IMR-90 (cell line): ENCODE results near the gene DSCAML1. TPM values are rescaled to one million over a fixed set of nuclear protein-coding genes. Genes with fewer than 3 reads are reported as not detected.

Experiments used
- ATAC-seq: fragments of 200-7000 bp; cut with Tn5 transposase; 2 replicates; pipeline ENCODE4 v1.9.1; 2020; ENCODE audit warnings: low read depth, mild to moderate bottlenecking, moderate library complexity
- BruUV-seq: library from RNA; stranded (reverse); fragments of 400-500 nt; replicated peaks from 2 replicates; lab custom pipeline; 2021; lab: Mats Ljungman, UMichigan
- CTCF ChIA-PET: fragments of 300-600 bp; formaldehyde crosslinking; extraction: SDS; loops from one replicate; lab custom pipeline; 2021; ENCODE audit warnings: antibody characterized with exemption; lab: Yijun Ruan, JAX
- POLR2A ChIA-PET: fragments of 300-600 bp; sonication (Branson Sonifier 250); formaldehyde crosslinking; loops from one replicate; lab custom pipeline; 2022; ENCODE audit warnings: antibody characterized with exemption; ENCODE audit not compliant: unreplicated experiment; lab: Charles Lee
- DNase-seq: peaks from one replicate; pipeline ENCODE4 v3.0.0; 2013
- H2AFZ ChIP-seq: replicated peaks from 2 replicates; pipeline ENCODE3; 2013; ENCODE audit warnings: low read length, mild to moderate bottlenecking; ENCODE audit not compliant: poor library complexity
- H2AK5ac ChIP-seq: 2 replicates; pipeline ENCODE4 v1.6.1; 2013; ENCODE audit warnings: low read depth, low read length, inconsistent platforms
- H2AK9ac ChIP-seq: replicated peaks from 2 replicates; pipeline ENCODE3; 2013; ENCODE audit warnings: mild to moderate bottlenecking, low read depth, low read length, moderate library complexity; ENCODE audit not compliant: poor library complexity
- H2BK120ac ChIP-seq: 2 replicates; pipeline ENCODE4 v1.6.1; 2013; ENCODE audit warnings: low read depth, low read length, inconsistent platforms
- H2BK15ac ChIP-seq: 3 replicates; pipeline ENCODE4 v1.6.1; 2013; ENCODE audit warnings: low read depth, low read length, inconsistent platforms
- H2BK20ac ChIP-seq: 2 replicates; pipeline ENCODE4 v1.6.1; 2013; ENCODE audit warnings: low read depth, mild to moderate bottlenecking, inconsistent platforms, low read length, moderate library complexity
- H2BK5ac ChIP-seq: 2 replicates; pipeline ENCODE4 v1.6.1; 2013; ENCODE audit warnings: mild to moderate bottlenecking, low read depth, low read length, inconsistent platforms; ENCODE audit not compliant: poor library complexity, severe bottlenecking
- H3K14ac ChIP-seq: replicated peaks from 2 replicates; pipeline ENCODE4 v1.6.1; 2013; ENCODE audit warnings: low read depth, low read length, inconsistent platforms
- H3K18ac ChIP-seq: 2 replicates; pipeline ENCODE4 v1.6.1; 2013; ENCODE audit warnings: low read depth, low read length, control low read depth
- H3K23ac ChIP-seq: 2 replicates; pipeline ENCODE4 v1.6.1; 2013; ENCODE audit warnings: low read depth, low read length, inconsistent platforms
- H3K27ac ChIP-seq: 2 replicates; pipeline ENCODE4 v1.5.1; 2013; ENCODE audit warnings: mild to moderate bottlenecking, control low read depth, low read length; ENCODE audit not compliant: insufficient read depth
- H3K27me3 ChIP-seq: 2 replicates; pipeline ENCODE4 v1.6.1; 2013; ENCODE audit warnings: low read length; ENCODE audit not compliant: control insufficient read depth, insufficient read depth
- H3K36me3 ChIP-seq: 2 replicates; pipeline ENCODE4 v1.6.1; 2013; ENCODE audit warnings: low read length, mixed read lengths; ENCODE audit not compliant: control insufficient read depth, insufficient read depth
- H3K4ac ChIP-seq: 2 replicates; pipeline ENCODE4 v1.6.1; 2013; ENCODE audit warnings: low read depth, low read length, inconsistent platforms
- H3K4me1 ChIP-seq: 2 replicates; pipeline ENCODE4 v1.6.1; 2013; ENCODE audit warnings: low read length, mixed read lengths; ENCODE audit not compliant: control insufficient read depth, insufficient read depth
- H3K4me2 ChIP-seq: 2 replicates; pipeline ENCODE4 v1.6.1; 2013; ENCODE audit warnings: low read depth, mild to moderate bottlenecking, control low read depth, low read length, moderate library complexity
- H3K4me3 ChIP-seq: 2 replicates; pipeline ENCODE4 v1.5.1; 2013; ENCODE audit warnings: low read depth, mild to moderate bottlenecking, control low read depth, low read length, moderate library complexity; ENCODE audit not compliant: insufficient read depth
- H3K56ac ChIP-seq: 2 replicates; pipeline ENCODE4 v1.6.1; 2013; ENCODE audit warnings: low read length, inconsistent platforms; ENCODE audit not compliant: insufficient read depth; ENCODE audit errors: extremely low read depth
- H3K79me1 ChIP-seq, 2 experiments: 2 replicates each; pipeline ENCODE4 v1.6.1; 2013; ENCODE audit warnings: low read length in 2 of 2, inconsistent platforms in 1 of 2, low read depth in 1 of 2
- H3K9ac ChIP-seq: 2 replicates; pipeline ENCODE4 v1.6.1; 2013; ENCODE audit warnings: low read depth, low read length, control low read depth
- H3K9me1 ChIP-seq: 2 replicates; pipeline ENCODE4 v1.6.1; 2013; ENCODE audit warnings: low read length, inconsistent platforms; ENCODE audit not compliant: insufficient read depth
- H3K9me3 ChIP-seq: 2 replicates; pipeline ENCODE4 v1.6.1; 2013; ENCODE audit warnings: low read length; ENCODE audit not compliant: control insufficient read depth, insufficient read depth
- H4K20me1 ChIP-seq: 2 replicates; pipeline ENCODE4 v1.6.1; 2013; ENCODE audit warnings: low read length, inconsistent platforms; ENCODE audit not compliant: insufficient read depth
- H4K5ac ChIP-seq: 2 replicates; pipeline ENCODE4 v1.6.1; 2013; ENCODE audit warnings: mild to moderate bottlenecking, low read depth, low read length, control low read depth
- H4K8ac ChIP-seq, 2 experiments: 2 replicates each; pipeline ENCODE4 v1.6.1; 2013; ENCODE audit warnings: low read depth in 2 of 2, low read length in 2 of 2, control low read depth in 1 of 2, inconsistent platforms in 1 of 2
- H4K91ac ChIP-seq: 2 replicates; pipeline ENCODE4 v1.6.1; 2013; ENCODE audit warnings: low read depth, low read length, inconsistent platforms; ENCODE audit not compliant: insufficient read depth
- BHLHE40 ChIP-seq: fragments of 150-350 bp; IDR thresholded peaks from 2 replicates; pipeline ENCODE4 v1.6.1; 2016; ENCODE audit warnings: mild to moderate bottlenecking, low read depth, low read length
- CEBPB ChIP-seq: IDR thresholded peaks from 2 replicates; pipeline ENCODE4 v1.6.1; 2012; ENCODE audit warnings: low read depth, low read length, improper control_type of control experiment
- CHD1 ChIP-seq: IDR thresholded peaks from 2 replicates; pipeline ENCODE4 v1.6.1; 2012; ENCODE audit warnings: low read depth, low read length, improper control_type of control experiment
- FOS ChIP-seq: fragments of 150-350 bp; IDR thresholded peaks from 2 replicates; pipeline ENCODE4 v1.6.1; 2016; ENCODE audit warnings: low read depth, low read length
- MAFK ChIP-seq: IDR thresholded peaks from 2 replicates; pipeline ENCODE4 v1.6.1; 2012; ENCODE audit warnings: low read depth, low read length, improper control_type of control experiment
- MXI1 ChIP-seq: IDR thresholded peaks from 2 replicates; pipeline ENCODE4 v1.6.1; 2012; ENCODE audit warnings: low read depth, mild to moderate bottlenecking, low read length, moderate library complexity, borderline replicate concordance
- NFE2L2 ChIP-seq: fragments of 150-350 bp; IDR thresholded peaks from 2 replicates; pipeline ENCODE4 v1.6.1; 2016; ENCODE audit warnings: low read depth, mild to moderate bottlenecking, low read length
- POLR2A ChIP-seq: IDR thresholded peaks from 2 replicates; pipeline ENCODE4 v1.6.1; 2012; ENCODE audit warnings: mild to moderate bottlenecking, low read depth, low read length
- RAD21 ChIP-seq: IDR thresholded peaks from 2 replicates; pipeline ENCODE4 v1.6.1; 2012; ENCODE audit warnings: low read length, improper control_type of control experiment
- RCOR1 ChIP-seq: IDR thresholded peaks from 2 replicates; pipeline ENCODE4 v1.6.1; 2012; ENCODE audit warnings: mild to moderate bottlenecking, low read length, improper control_type of control experiment; ENCODE audit not compliant: insufficient replicate concordance
- USF2 ChIP-seq: fragments of 150-350 bp; IDR thresholded peaks from 2 replicates; pipeline ENCODE4 v1.6.1; 2017; ENCODE audit warnings: mild to moderate bottlenecking, antibody characterized with exemption, low read length, low read depth
- WGBS, 2 experiments: methylation state at CpG; one replicate each; pipeline versions ENCODE4 v1.1.5 to v1.1.7; 2013; ENCODE audit warnings: missing lambda C conversion rate in 2 of 2; ENCODE audit not compliant: insufficient read length in 1 of 2; ENCODE audit errors: extremely low coverage in 2 of 2; 5-methylcytosine and 5-hydroxymethylcytosine counted together
- dilution Hi-C: fragments of 300-500 bp; cut with HindIII; formaldehyde crosslinking; loops from one replicate; pipeline ENCODE4 v1.14.3; 2018; ENCODE audit warnings: low sequenced_read_pairs; ENCODE audit not compliant: unreplicated experiment
- in situ Hi-C: fragments of 300-500 bp; cut with MboI; formaldehyde crosslinking; loops from 3 replicates; pipeline ENCODE4 v1.14.3; 2019; ENCODE audit warnings: low sequenced_read_pairs, inconsistent platforms, mixed read lengths
- intact Hi-C: fragments of 100-400 bp; cut with micrococcal nuclease; formaldehyde crosslinking; loops from 2 replicates; pipeline ENCODE4 v1.10.0; 2022
- polyA plus RNA-seq, 3 experiments: library from polyadenylated mRNA; depleted of rRNA; stranded (reverse); fragments of >200 nt; gene quantifications; 2 replicates each; pipeline ENCODE4 v1.2.3, GENCODE V29; 2012; ENCODE audit warnings: low replicate concordance in 1 of 3
- total RNA-seq: library from RNA; depleted of rRNA; stranded (reverse); fragments of >200 nt; gene quantifications from 2 replicates; pipeline ENCODE4 v1.2.3, GENCODE V29; 2012

DSCAML1 gene
- total and polyA plus RNA-seq, 2 of the 4 experiments (the other 2 are of a cell fraction), result not detected

- intact Hi-C loops, result no loop called here
- Histone ChIP-seq H3K4ac (no peak overlapping the region), H3K9me1 (no peaks in the 10 kb centered on the region), H3K4me2 (no peak overlapping the region), H3K4me1 (no peaks in the 10 kb centered on the region), H3K14ac (no peak overlapping the region), H2AFZ (no peak overlapping the region), H4K91ac (no peak overlapping the region), H3K36me3 (no peaks in the 10 kb centered on the region), H2BK20ac (no peak overlapping the region), H3K23ac (no peak overlapping the region), H2BK120ac (no peak overlapping the region), H3K4me3 (no peak overlapping the region), H3K56ac (no peak overlapping the region), H3K27ac (no peak overlapping the region), H2BK15ac (no peak overlapping the region), H4K20me1 (no peaks in the 10 kb centered on the region), H2AK5ac (no peak overlapping the region), H3K27me3 (peaks cover 26% of the 10 kb centered on the region), H3K9ac (no peak overlapping the region), H2BK5ac (no peak overlapping the region), H4K5ac (no peak overlapping the region), H4K8ac (no peak overlapping the region), H2AK9ac (no peak overlapping the region), H3K79me1 (no peaks in the 10 kb centered on the region), H3K18ac (no peak overlapping the region), H3K9me3 (no peaks in the 10 kb centered on the region)
- TF ChIP-seq FOS (no peak), USF2 (no peak), MXI1 (no peak), MAFK (no peak), CEBPB (no peak), CHD1 (no peak), BHLHE40 (no peak), NFE2L2 (no peak), RCOR1 (no peak), POLR2A (no peak), RAD21 (no peak)
- in situ Hi-C loops, result no loop called here
- dilution Hi-C loops, result no loop called here
- ChIA-PET CTCF (no interaction called here), POLR2A (no interaction called here)
- no TSS peak for BruUV-seq
- DNase-seq (no peak), ATAC-seq (no peak)
- WGBS, 2 experiments, result 50 to 100% methylated on average over 1 of the region's 1 CpG
These were observed 362.5 kb downstream of the DSCAML1 start for GRCh38 chr11:117434481-117434880.
